HEK293 (cell line): Measurements from ENCODE around the gene TSPAN14.

Experiments used
- CTCF ChIA-PET: fragments of 350-600 bp; formaldehyde crosslinking; extraction: SDS; loops from one replicate; lab custom pipeline; 2021; ENCODE audit warnings: antibody characterized with exemption; lab: Yijun Ruan, JAX
- POLR2A ChIA-PET: fragments of 300-600 bp; formaldehyde crosslinking; extraction: SDS; loops from one replicate; lab custom pipeline; 2020; ENCODE audit warnings: antibody characterized with exemption, inconsistent platforms; lab: Yijun Ruan, JAX
- H3K27ac ChIP-seq: fragments of 200-500 bp; sonication (Bioruptor generic); 2 replicates; pipeline ENCODE4 v1.5.1; 2014; ENCODE audit warnings: low read depth, low read length, control low read depth, inconsistent platforms; ENCODE audit errors: extremely low read depth
- H3K36me3 ChIP-seq, 2 experiments: fragments of 200-500 bp in 1 of 2; sonication (Bioruptor generic) in 1 of 2; 1 replicate in 1 of 2; 2 replicates in 1 of 2; pipeline ENCODE4 v1.5.1; 2014 to 2017; ENCODE audit warnings: inconsistent platforms in 2 of 2, low read length in 2 of 2; ENCODE audit not compliant: control insufficient read depth in 2 of 2, insufficient read depth in 1 of 2
- H3K4me1 ChIP-seq: fragments of 200-500 bp; sonication (Bioruptor generic); 2 replicates; pipeline ENCODE4 v1.5.1; 2014; ENCODE audit warnings: mild to moderate bottlenecking, low read length, inconsistent platforms; ENCODE audit not compliant: control insufficient read depth, insufficient read depth
- H3K4me3 ChIP-seq: 2 replicates; pipeline ENCODE4 v1.5.1; 2011; ENCODE audit warnings: low read depth, mild to moderate bottlenecking, control low read depth, low read length, moderate library complexity
- H3K9me3 ChIP-seq: fragments of 200-500 bp; sonication (Bioruptor generic); 2 replicates; pipeline ENCODE4 v1.5.1; 2014; ENCODE audit warnings: low read depth, low read length, inconsistent platforms; ENCODE audit not compliant: control insufficient read depth, insufficient read depth
- OSR2 ChIP-seq: fragments of 450-650 bp; formaldehyde crosslinking; IDR thresholded peaks from 2 replicates; pipeline ENCODE4 v1.5.1; 2016; ENCODE audit warnings: missing biosample characterization, missing genetic modification characterization
- SP3 ChIP-seq: fragments of 450-650 bp; formaldehyde crosslinking; IDR thresholded peaks from 2 replicates; pipeline ENCODE4 v1.5.1; 2016; ENCODE audit warnings: missing biosample characterization, missing genetic modification characterization
- YY2 ChIP-seq: fragments of 450-650 bp; formaldehyde crosslinking; IDR thresholded peaks from 2 replicates; pipeline ENCODE4 v1.5.1; 2016; ENCODE audit warnings: missing biosample characterization, missing genetic modification characterization
- ZNF157 ChIP-seq: fragments of 450-650 bp; formaldehyde crosslinking; IDR thresholded peaks from 2 replicates; pipeline ENCODE4 v1.5.1; 2016; ENCODE audit warnings: missing biosample characterization, missing genetic modification characterization
- ZNF174 ChIP-seq: fragments of 450-650 bp; formaldehyde crosslinking; IDR thresholded peaks from 2 replicates; pipeline ENCODE4 v1.5.0; 2017; ENCODE audit warnings: missing biosample characterization, mild to moderate bottlenecking, missing genetic modification characterization
- ZNF211 ChIP-seq: fragments of 450-650 bp; formaldehyde crosslinking; IDR thresholded peaks from 2 replicates; pipeline ENCODE4 v1.5.1; 2016; ENCODE audit warnings: low read depth, missing biosample characterization, missing genetic modification characterization
- ZNF473 ChIP-seq: fragments of 450-650 bp; formaldehyde crosslinking; IDR thresholded peaks from 2 replicates; pipeline ENCODE4 v1.5.1; 2017; ENCODE audit warnings: missing biosample characterization, missing genetic modification characterization
- ZNF560 ChIP-seq: fragments of 450-650 bp; formaldehyde crosslinking; IDR thresholded peaks from 2 replicates; pipeline ENCODE4 v1.5.1; 2017; ENCODE audit warnings: missing biosample characterization, missing genetic modification characterization, borderline replicate concordance
- ZNF791 ChIP-seq: fragments of 450-650 bp; formaldehyde crosslinking; IDR thresholded peaks from 2 replicates; pipeline ENCODE4 v1.5.1; 2016; ENCODE audit warnings: missing biosample characterization, missing genetic modification characterization
- ZSCAN23 ChIP-seq: fragments of 450-650 bp; formaldehyde crosslinking; IDR thresholded peaks from 2 replicates; pipeline ENCODE4 v1.5.1; 2016; ENCODE audit warnings: missing biosample characterization, missing genetic modification characterization
- TF ChIP-seq, protein P1 (sequence below): fragments of 450-650 bp; formaldehyde crosslinking; IDR thresholded peaks from 2 replicates; pipeline ENCODE4 v1.5.1; 2016; ENCODE audit warnings: missing biosample characterization, missing genetic modification characterization
- TF ChIP-seq, protein P2 (sequence below): fragments of 450-650 bp; formaldehyde crosslinking; IDR thresholded peaks from 2 replicates; pipeline ENCODE4 v1.5.1; 2016; ENCODE audit warnings: missing biosample characterization, missing genetic modification characterization
- TF ChIP-seq, protein P3 (sequence below): fragments of 450-650 bp; formaldehyde crosslinking; IDR thresholded peaks from 2 replicates; pipeline ENCODE4 v1.5.1; 2016; ENCODE audit warnings: missing biosample characterization, missing genetic modification characterization
- TF ChIP-seq, protein P4 (sequence below): fragments of 450-650 bp; formaldehyde crosslinking; IDR thresholded peaks from 2 replicates; pipeline ENCODE4 v1.5.1; 2016; ENCODE audit warnings: missing biosample characterization, missing genetic modification characterization
- TF ChIP-seq, protein P5 (sequence below): fragments of 450-650 bp; formaldehyde crosslinking; IDR thresholded peaks from 2 replicates; pipeline ENCODE4 v1.5.1; 2017; ENCODE audit warnings: missing biosample characterization, missing genetic modification characterization

Gene TSPAN14

DNA sequence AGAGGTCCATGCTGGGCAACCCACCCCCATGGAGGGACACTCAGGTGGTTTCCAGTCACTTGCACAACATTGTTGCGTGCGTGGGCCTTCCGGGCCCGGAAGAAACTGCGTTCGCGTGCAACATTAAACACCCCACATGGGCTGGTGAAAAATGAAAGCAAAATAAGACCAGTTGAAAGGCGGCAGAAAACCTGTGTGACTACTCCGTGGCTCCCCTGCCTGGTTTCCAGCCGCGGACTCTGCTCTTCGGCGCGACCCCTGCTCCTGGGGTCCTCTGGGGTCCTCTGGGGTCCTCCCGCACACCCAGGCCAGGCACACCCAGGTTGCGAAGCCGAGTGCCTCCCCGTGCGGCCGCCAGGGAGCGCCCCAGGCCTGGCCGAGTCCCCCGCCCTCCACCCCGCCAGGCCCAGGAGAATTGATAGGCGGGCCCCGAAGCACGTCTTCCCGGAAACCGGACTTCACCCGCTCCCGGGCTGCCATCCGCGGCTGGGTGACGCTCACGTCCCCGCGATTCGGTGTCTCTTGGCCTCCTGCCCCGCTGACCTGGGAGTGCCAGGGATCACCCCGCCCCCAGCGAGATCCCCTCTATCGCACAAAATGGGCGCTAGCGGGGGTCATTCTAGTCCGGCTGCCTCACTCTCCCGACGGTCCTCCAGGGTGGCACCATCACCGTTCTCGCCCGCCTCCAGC lies 81.7 kb downstream of the TSPAN14 start (continued):
- TF ChIP-seq, protein P1, sequence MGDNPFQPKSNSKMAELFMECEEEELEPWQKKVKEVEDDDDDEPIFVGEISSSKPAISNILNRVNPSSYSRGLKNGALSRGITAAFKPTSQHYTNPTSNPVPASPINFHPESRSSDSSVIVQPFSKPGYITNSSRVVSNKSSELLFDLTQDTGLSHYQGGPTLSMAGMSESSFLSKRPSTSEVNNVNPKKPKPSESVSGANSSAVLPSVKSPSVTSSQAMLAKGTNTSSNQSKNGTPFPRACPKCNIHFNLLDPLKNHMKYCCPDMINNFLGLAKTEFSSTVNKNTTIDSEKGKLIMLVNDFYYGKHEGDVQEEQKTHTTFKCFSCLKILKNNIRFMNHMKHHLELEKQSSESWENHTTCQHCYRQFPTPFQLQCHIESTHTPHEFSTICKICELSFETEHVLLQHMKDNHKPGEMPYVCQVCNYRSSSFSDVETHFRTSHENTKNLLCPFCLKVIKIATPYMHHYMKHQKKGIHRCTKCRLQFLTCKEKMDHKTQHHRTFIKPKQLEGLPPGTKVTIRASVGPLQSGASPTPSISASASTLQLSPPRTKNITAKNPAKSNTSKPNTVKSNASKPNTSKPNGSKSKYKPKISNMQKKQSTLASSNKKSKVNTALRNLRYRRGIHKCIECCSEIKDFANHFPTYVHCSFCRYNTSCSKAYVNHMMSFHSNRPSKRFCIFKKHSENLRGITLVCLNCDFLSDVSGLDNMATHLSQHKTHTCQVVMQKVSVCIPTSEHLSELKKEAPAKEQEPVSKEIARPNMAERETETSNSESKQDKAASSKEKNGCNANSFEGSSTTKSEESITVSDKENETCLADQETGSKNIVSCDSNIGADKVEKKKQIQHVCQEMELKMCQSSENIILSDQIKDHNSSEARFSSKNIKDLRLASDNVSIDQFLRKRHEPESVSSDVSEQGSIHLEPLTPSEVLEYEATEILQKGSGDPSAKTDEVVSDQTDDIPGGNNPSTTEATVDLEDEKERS, result no peak
- TF ChIP-seq YY2 (tag by site-specific recombination) (no peak), ZNF560 (tag by site-specific recombination) (no peak)
- TF ChIP-seq, protein P2, sequence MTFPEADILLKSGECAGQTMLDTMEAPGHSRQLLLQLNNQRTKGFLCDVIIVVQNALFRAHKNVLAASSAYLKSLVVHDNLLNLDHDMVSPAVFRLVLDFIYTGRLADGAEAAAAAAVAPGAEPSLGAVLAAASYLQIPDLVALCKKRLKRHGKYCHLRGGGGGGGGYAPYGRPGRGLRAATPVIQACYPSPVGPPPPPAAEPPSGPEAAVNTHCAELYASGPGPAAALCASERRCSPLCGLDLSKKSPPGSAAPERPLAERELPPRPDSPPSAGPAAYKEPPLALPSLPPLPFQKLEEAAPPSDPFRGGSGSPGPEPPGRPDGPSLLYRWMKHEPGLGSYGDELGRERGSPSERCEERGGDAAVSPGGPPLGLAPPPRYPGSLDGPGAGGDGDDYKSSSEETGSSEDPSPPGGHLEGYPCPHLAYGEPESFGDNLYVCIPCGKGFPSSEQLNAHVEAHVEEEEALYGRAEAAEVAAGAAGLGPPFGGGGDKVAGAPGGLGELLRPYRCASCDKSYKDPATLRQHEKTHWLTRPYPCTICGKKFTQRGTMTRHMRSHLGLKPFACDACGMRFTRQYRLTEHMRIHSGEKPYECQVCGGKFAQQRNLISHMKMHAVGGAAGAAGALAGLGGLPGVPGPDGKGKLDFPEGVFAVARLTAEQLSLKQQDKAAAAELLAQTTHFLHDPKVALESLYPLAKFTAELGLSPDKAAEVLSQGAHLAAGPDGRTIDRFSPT (tag by site-specific recombination), result no peak

DNA sequence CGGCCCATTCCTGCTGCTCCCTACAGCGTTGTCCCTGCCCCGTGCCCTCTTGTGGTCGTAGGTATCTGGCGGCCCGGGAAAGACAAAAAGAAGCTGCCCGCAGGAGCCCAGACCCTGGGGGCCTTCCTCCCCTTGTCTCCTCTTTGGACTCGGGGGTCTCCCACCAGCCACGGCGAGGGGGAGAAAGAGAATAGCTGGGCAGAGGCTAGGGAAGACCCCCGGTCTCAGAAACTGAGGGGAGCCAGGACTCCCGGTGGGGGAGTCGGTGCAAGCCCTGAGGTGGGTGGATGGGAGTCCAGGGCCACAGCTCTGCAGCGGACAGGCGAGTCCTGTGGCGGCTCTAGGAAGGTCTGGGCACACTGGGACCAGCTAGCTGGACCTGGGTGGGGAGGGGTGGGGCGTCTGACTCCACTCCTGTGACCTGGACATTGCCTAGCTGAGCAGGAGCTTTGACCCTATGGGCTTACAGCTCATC lies 82.3 kb downstream of the TSPAN14 start:
- no peak overlapping the region for H3K4me3 ChIP-seq
- H3K4me1 ChIP-seq, result no peaks in the 10 kb centered on the region
- no peak overlapping the region for H3K27ac ChIP-seq
- ChIA-PET POLR2A (no interaction called here), CTCF (no interaction called here)
- TF ChIP-seq ZNF211 (tag by site-specific recombination) (no peak), ZNF157 (no peak), SP3 (no peak), ZNF174 (tag by site-specific recombination) (no peak), ZSCAN23 (tag by site-specific recombination) (no peak), OSR2 (tag by site-specific recombination) (no peak), ZNF791 (tag by site-specific recombination) (no peak), ZNF473 (tag by site-specific recombination) (no peak)
- TF ChIP-seq, protein P3, sequence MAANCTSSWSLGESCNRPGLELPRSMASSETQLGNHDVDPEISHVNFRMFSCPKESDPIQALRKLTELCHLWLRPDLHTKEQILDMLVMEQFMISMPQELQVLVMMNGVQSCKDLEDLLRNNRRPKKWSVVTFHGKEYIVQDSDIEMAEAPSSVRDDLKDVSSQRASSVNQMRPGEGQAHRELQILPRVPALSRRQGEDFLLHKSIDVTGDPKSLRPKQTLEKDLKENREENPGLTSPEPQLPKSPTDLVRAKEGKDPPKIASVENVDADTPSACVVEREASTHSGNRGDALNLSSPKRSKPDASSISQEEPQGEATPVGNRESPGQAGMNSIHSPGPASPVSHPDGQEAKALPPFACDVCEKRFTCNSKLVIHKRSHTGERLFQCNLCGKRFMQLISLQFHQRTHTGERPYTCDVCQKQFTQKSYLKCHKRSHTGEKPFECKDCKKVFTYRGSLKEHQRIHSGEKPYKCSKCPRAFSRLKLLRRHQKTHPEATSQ (tag by site-specific recombination), result no peak
- TF ChIP-seq, protein P4, sequence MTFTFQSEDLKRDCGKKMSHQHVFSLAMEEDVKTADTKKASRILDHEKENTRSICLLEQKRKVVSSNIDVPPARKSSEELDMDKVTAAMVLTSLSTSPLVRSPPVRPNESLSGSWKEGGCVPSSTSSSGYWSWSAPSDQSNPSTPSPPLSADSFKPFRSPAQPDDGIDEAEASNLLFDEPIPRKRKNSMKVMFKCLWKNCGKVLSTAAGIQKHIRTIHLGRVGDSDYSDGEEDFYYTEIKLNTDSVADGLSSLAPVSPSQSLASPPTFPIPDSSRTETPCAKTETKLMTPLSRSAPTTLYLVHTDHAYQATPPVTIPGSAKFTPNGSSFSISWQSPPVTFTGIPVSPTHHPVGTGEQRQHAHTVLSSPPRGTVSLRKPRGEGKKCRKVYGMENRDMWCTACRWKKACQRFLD (tag by site-specific recombination), result no peak
- TF ChIP-seq, protein P5, sequence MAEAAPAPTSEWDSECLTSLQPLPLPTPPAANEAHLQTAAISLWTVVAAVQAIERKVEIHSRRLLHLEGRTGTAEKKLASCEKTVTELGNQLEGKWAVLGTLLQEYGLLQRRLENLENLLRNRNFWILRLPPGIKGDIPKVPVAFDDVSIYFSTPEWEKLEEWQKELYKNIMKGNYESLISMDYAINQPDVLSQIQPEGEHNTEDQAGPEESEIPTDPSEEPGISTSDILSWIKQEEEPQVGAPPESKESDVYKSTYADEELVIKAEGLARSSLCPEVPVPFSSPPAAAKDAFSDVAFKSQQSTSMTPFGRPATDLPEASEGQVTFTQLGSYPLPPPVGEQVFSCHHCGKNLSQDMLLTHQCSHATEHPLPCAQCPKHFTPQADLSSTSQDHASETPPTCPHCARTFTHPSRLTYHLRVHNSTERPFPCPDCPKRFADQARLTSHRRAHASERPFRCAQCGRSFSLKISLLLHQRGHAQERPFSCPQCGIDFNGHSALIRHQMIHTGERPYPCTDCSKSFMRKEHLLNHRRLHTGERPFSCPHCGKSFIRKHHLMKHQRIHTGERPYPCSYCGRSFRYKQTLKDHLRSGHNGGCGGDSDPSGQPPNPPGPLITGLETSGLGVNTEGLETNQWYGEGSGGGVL (tag by site-specific recombination), result no peak
- no peaks in the 10 kb centered on the region for H3K36me3 ChIP-seq
- H3K9me3 ChIP-seq, result no peaks in the 10 kb centered on the region
